Smooth muscle cell (in vitro differentiated cells): Measurements from ENCODE around the gene EBI3. TPM values are rescaled to one million over a fixed set of nuclear protein-coding genes. Genes with fewer than 3 reads are reported as not detected.

Experiments
- polyA plus RNA-seq: library from polyadenylated mRNA; unstranded; fragments of >200 nt; fragmentation: Nextera tagmentation; extraction: Ambion mirVana; gene quantifications from 2 replicates; pipeline ENCODE4 v1.2.1, GENCODE V29; 2016
- total RNA-seq: library from RNA; depleted of rRNA; stranded (reverse); fragments of >200 nt; gene quantifications from 2 replicates; pipeline ENCODE4 v1.2.3, GENCODE V29; 2014

EBI3 gene
- total and polyA plus RNA-seq, 2 experiments from 2014 or later, result 0.40 to 3.9 TPM

Other genes with a start within 250 kb of the EBI3 start
- 870 and 903 TPM in 2 replicates for gene EEF2, start 244.1 kb upstream of the EBI3 start, total RNA-seq
- 365 and 474 TPM in 2 replicates for gene EEF2, start 244.1 kb upstream of the EBI3 start, polyA plus RNA-seq
- gene PIAS4, start 221.8 kb upstream of the EBI3 start, total RNA-seq, result 15.6 and 17.3 TPM in 2 replicates
- gene PIAS4, start 221.8 kb upstream of the EBI3 start, polyA plus RNA-seq, result 8.1 and 14.0 TPM in 2 replicates
- gene ZBTB7A, start 162.6 kb upstream of the EBI3 start, total RNA-seq, result 13.3 and 16.1 TPM in 2 replicates
- gene ZBTB7A, start 162.6 kb upstream of the EBI3 start, polyA plus RNA-seq, result 36.0 and 53.4 TPM in 2 replicates
- gene MAP2K2, start 105.4 kb upstream of the EBI3 start, total RNA-seq, result 79.1 and 90.1 TPM in 2 replicates
- gene MAP2K2, start 105.4 kb upstream of the EBI3 start, polyA plus RNA-seq, result 186 and 193 TPM in 2 replicates
- not detected in 2 replicates for gene CREB3L3, start 75.9 kb upstream of the EBI3 start, total RNA-seq
- gene CREB3L3, start 75.9 kb upstream of the EBI3 start, polyA plus RNA-seq, result not detected in 2 replicates
- gene SIRT6, start 47.0 kb upstream of the EBI3 start, total RNA-seq, result 14.2 and 14.5 TPM in 2 replicates
- 9.2 and 9.4 TPM in 2 replicates for gene SIRT6, start 47.0 kb upstream of the EBI3 start, polyA plus RNA-seq
- 0.09 TPM in 1 of 2 replicates, not detected in the other for gene ANKRD24, start 46.8 kb upstream of the EBI3 start, total RNA-seq
- 0.70 and 1.5 TPM in 2 replicates for gene ANKRD24, start 46.8 kb upstream of the EBI3 start, polyA plus RNA-seq
- 8.7 and 11.6 TPM in 2 replicates for gene YJU2, start 17.6 kb downstream of the EBI3 start, total RNA-seq
- 12.0 and 16.6 TPM in 2 replicates for gene YJU2, start 17.6 kb downstream of the EBI3 start, polyA plus RNA-seq
- not detected in 2 replicates for gene SHD, start 49.7 kb downstream of the EBI3 start, total RNA-seq
- gene SHD, start 49.7 kb downstream of the EBI3 start, polyA plus RNA-seq, result not detected in 2 replicates
- not detected in 2 replicates for gene TMIGD2, start 72.9 kb downstream of the EBI3 start, total RNA-seq
- gene TMIGD2, start 72.9 kb downstream of the EBI3 start, polyA plus RNA-seq, result not detected in 2 replicates
- 6.9 and 9.9 TPM in 2 replicates for gene FSD1, start 75.1 kb downstream of the EBI3 start, total RNA-seq
- 16.0 and 16.5 TPM in 2 replicates for gene FSD1, start 75.1 kb downstream of the EBI3 start, polyA plus RNA-seq
- 10.7 and 13.0 TPM in 2 replicates for gene STAP2, start 109.3 kb downstream of the EBI3 start, total RNA-seq
- 8.3 and 26.5 TPM in 2 replicates for gene STAP2, start 109.3 kb downstream of the EBI3 start, polyA plus RNA-seq
- gene MPND, start 114.0 kb downstream of the EBI3 start, total RNA-seq, result 2.4 and 3.9 TPM in 2 replicates
- 10.9 and 14.6 TPM in 2 replicates for gene MPND, start 114.0 kb downstream of the EBI3 start, polyA plus RNA-seq
- 50.1 and 52.9 TPM in 2 replicates for gene SH3GL1, start 171.0 kb downstream of the EBI3 start, total RNA-seq
- gene SH3GL1, start 171.0 kb downstream of the EBI3 start, polyA plus RNA-seq, result 120 and 132 TPM in 2 replicates
- 3.8 and 14.7 TPM in 2 replicates for gene CHAF1A, start 173.1 kb downstream of the EBI3 start, total RNA-seq
- gene CHAF1A, start 173.1 kb downstream of the EBI3 start, polyA plus RNA-seq, result 11.4 and 14.8 TPM in 2 replicates
- gene UBXN6, start 228.3 kb downstream of the EBI3 start, total RNA-seq, result 49.4 and 50.7 TPM in 2 replicates
- gene UBXN6, start 228.3 kb downstream of the EBI3 start, polyA plus RNA-seq, result 44.8 and 51.3 TPM in 2 replicates
- 27.9 and 37.0 TPM in 2 replicates for gene HDGFL2, start 242.8 kb downstream of the EBI3 start, total RNA-seq
- 89.1 and 94.1 TPM in 2 replicates for gene HDGFL2, start 242.8 kb downstream of the EBI3 start, polyA plus RNA-seq